Dedifferentiated amniotic fluid mesenchymal stem cell (primary cell): ENCODE measurements around the gene FRMD4B.

Experiments used
- DNase-seq: peaks from one replicate; pipeline ENCODE4 v3.0.0-alpha.2; 2016; ENCODE audit errors: extremely low spot score

FRMD4B gene

GRCh38 chr3:69364354-69364753, 21.5 kb downstream of the FRMD4B start:
- DNase-seq, result no peak

- DNase-seq, result no peak
These were observed 25.2 kb downstream of the FRMD4B start for GRCh38 chr3:69360690-69361089.

GRCh38 chr3:69359916-69360315, 26.0 kb downstream of the FRMD4B start:
- DNase-seq, result no peak

- no peak for DNase-seq
These were observed 26.5 kb downstream of the FRMD4B start for GRCh38 chr3:69359339-69359893.

GRCh38 chr3:69357196-69357595, 28.7 kb downstream of the FRMD4B start:
- DNase-seq, result no peak

- no peak for DNase-seq
These were observed 30.9 kb downstream of the FRMD4B start for GRCh38 chr3:69354948-69355347.

- DNase-seq, result no peak
These were observed 32.4 kb downstream of the FRMD4B start for GRCh38 chr3:69353503-69353902.

- DNase-seq, result peak; percentile 5
These were observed 32.8 kb downstream of the FRMD4B start for GRCh38 chr3:69353088-69353478.

GRCh38 chr3:69352305-69353087, 33.4 kb downstream of the FRMD4B start:
- no peak for DNase-seq

GRCh38 chr3:69343875-69344274, 42.0 kb downstream of the FRMD4B start:
- DNase-seq, result no peak

- no peak for DNase-seq
These were observed 43.8 kb downstream of the FRMD4B start for GRCh38 chr3:69342074-69342473.

GRCh38 chr3:69339760-69340159, 46.1 kb downstream of the FRMD4B start:
- no peak for DNase-seq

- no peak for DNase-seq
These were observed 47.0 kb downstream of the FRMD4B start for GRCh38 chr3:69338911-69339310.

- DNase-seq, result peak; percentile 12
These were observed 53.0 kb downstream of the FRMD4B start for GRCh38 chr3:69332934-69333333.

- no peak for DNase-seq
These were observed 54.9 kb downstream of the FRMD4B start for GRCh38 chr3:69330891-69331400.

- peak; percentile 71 for DNase-seq
These were observed 56.0 kb downstream of the FRMD4B start for GRCh38 chr3:69329892-69330291.

- peak; percentile 11 for DNase-seq
These were observed 57.0 kb downstream of the FRMD4B start for GRCh38 chr3:69328963-69329302.

GRCh38 chr3:69328103-69328962, 57.6 kb downstream of the FRMD4B start:
- peak; percentile 13 for DNase-seq

- peak; percentile 14 for DNase-seq
These were observed 59.0 kb downstream of the FRMD4B start for GRCh38 chr3:69326855-69327300.

- peak; percentile 9 for DNase-seq
These were observed 60.7 kb downstream of the FRMD4B start for GRCh38 chr3:69325151-69325550.

GRCh38 chr3:69324362-69325025, 61.4 kb downstream of the FRMD4B start:
- DNase-seq, result peak; percentile 12

- DNase-seq, result peak; percentile 8
These were observed 61.9 kb downstream of the FRMD4B start for GRCh38 chr3:69323941-69324340.
